ENCODE data around the gene PROCA1. TPM values are rescaled to one million over a fixed set of nuclear protein-coding genes. Genes with fewer than 3 reads are reported as not detected.

The PROCA1 gene
- total RNA-seq, 2 donors from 2014 or later: not detected

- H3K27me3 ChIP-seq: no peaks in the 10 kb centered on the region
- WGBS, 2 donors: 87 to 90% methylated on average over 9 to 10 of the region's 10 CpGs
- H3K4me1 ChIP-seq: peaks cover 9% of the 10 kb centered on the region
- no peaks in the 10 kb centered on the region for H3K9me3 ChIP-seq
- DNase-seq (no peak), ATAC-seq (no peak)
- TF ChIP-seq, protein P1, sequence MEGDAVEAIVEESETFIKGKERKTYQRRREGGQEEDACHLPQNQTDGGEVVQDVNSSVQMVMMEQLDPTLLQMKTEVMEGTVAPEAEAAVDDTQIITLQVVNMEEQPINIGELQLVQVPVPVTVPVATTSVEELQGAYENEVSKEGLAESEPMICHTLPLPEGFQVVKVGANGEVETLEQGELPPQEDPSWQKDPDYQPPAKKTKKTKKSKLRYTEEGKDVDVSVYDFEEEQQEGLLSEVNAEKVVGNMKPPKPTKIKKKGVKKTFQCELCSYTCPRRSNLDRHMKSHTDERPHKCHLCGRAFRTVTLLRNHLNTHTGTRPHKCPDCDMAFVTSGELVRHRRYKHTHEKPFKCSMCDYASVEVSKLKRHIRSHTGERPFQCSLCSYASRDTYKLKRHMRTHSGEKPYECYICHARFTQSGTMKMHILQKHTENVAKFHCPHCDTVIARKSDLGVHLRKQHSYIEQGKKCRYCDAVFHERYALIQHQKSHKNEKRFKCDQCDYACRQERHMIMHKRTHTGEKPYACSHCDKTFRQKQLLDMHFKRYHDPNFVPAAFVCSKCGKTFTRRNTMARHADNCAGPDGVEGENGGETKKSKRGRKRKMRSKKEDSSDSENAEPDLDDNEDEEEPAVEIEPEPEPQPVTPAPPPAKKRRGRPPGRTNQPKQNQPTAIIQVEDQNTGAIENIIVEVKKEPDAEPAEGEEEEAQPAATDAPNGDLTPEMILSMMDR (IDR thresholded peaks at IDR 0.05): no peak
- TF ChIP-seq POLR2A (IDR thresholded peaks at IDR 0.05): no peak
- H3K36me3 ChIP-seq (replicated peaks in 1 of 2; ENCODE audit: insufficient read depth in 1 of 2, low read depth in 2 of 2): peaks cover 0 to 57% of the 10 kb centered on the region in 2 donors
- no peak overlapping the region for H3K4me3 ChIP-seq
- intact Hi-C loops (cut with DNase I): no loop called here
- H3K27ac ChIP-seq: no peak overlapping the region
Observed at GRCh38 chr17:28700830-28701492, 10.7 kb downstream of the PROCA1 start.

DNA sequence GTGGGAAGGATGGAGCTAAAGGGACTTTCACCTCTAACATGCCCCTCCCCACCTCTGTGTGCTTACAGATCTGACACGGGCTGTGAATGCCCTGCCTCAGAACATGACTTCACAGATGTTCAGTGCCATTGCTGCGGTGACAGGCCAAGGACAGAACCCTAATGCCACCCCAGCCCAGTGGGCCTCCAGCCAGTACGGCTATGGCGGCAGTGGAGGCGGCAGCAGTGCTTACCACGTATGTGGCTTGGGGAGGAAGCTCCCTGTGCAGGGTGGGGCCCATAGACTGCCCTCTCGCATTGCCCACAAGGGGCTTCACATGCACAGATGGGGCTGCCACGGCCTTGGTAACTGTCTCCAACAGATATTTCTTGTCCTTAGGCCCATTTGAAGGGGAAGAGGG is 11.4 kb downstream of the PROCA1 start:
- 81 to 84% methylated on average over 5 to 8 of the region's 8 CpGs for WGBS, 2 donors
- peaks cover 0 to 61% of the 10 kb centered on the region in 2 donors for H3K36me3 ChIP-seq (replicated peaks in 1 of 2; ENCODE audit: insufficient read depth in 1 of 2, low read depth in 2 of 2)
- no peak for TF ChIP-seq POLR2A (IDR thresholded peaks at IDR 0.05)
- TF ChIP-seq, protein P1 (IDR thresholded peaks at IDR 0.05): no peak

GRCh38 chr17:28698253-28698941 is 13.3 kb downstream of the PROCA1 start:
- ATAC-seq (peak; percentile 49), DNase-seq (peak in 2 of 4 donors; percentile 21 to 36)
- intact Hi-C loops (cut with DNase I): no loop called here
- H3K4me3 ChIP-seq: no peak overlapping the region
- peaks cover 9% of the 10 kb centered on the region for H3K4me1 ChIP-seq
- TF ChIP-seq, protein P1 (IDR thresholded peaks at IDR 0.05): peak in 1 of 7 experiments; percentile 7
- TF ChIP-seq POLR2A (IDR thresholded peaks at IDR 0.05): peak in 1 of 3 donors; percentile 11
- no peaks in the 10 kb centered on the region for H3K27me3 ChIP-seq
- H3K36me3 ChIP-seq (replicated peaks in 1 of 2; ENCODE audit: insufficient read depth in 1 of 2, low read depth in 2 of 2): peaks cover 0 to 67% of the 10 kb centered on the region in 2 donors
- H3K27ac ChIP-seq: peak overlapping the region in 1 of 4 donors; percentile 15
- 49 to 69% methylated on average over 6 of the region's 6 CpGs for WGBS, 2 donors
- H3K9me3 ChIP-seq: no peaks in the 10 kb centered on the region

More for the DNA sequence above, 11.4 kb downstream of the PROCA1 start:
- DNase-seq (no peak), ATAC-seq (no peak)
- H3K4me3 ChIP-seq: no peak overlapping the region
- H3K27ac ChIP-seq: no peak overlapping the region
- intact Hi-C loops (cut with DNase I): no loop called here
- H3K27me3 ChIP-seq: no peaks in the 10 kb centered on the region
- H3K9me3 ChIP-seq: no peaks in the 10 kb centered on the region
- H3K4me1 ChIP-seq: peaks cover 9% of the 10 kb centered on the region

DNA sequence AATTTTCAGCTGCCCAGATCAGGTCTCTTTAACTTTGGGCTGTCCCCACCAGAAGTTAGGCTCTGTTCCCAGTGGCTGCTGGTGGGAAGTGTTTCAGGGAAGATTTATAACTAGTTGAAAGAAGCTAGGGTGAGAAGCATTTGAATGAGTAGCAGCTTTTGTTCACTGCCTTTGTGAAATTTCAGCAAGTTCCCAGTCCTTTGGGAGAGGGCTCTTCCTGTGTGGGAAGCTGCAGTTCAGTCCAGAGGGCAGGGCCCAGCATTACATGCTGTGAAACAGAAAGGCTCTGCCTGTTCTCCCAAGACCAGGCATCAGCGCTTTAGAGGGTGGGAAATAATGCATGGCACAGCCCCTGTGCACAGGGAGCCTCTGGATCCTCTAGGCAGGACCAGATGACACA is 17.8 kb downstream of the PROCA1 start:
- TF ChIP-seq, protein P1 (IDR thresholded peaks at IDR 0.05): no peak
- no peak for TF ChIP-seq POLR2A (IDR thresholded peaks at IDR 0.05)
- no peak for ATAC-seq
- H3K9me3 ChIP-seq: no peaks in the 10 kb centered on the region
- H3K27ac ChIP-seq: no peak overlapping the region
- H3K36me3 ChIP-seq (replicated peaks in 1 of 2; ENCODE audit: insufficient read depth in 1 of 2, low read depth in 2 of 2): peaks cover 27 to 52% of the 10 kb centered on the region in 2 donors
- intact Hi-C loops (cut with DNase I): no loop called here
- 87 to 100% methylated on average over 1 of the region's 1 CpG for WGBS, 2 donors
- DNase-seq: no peak
- H3K4me3 ChIP-seq: no peak overlapping the region
- no peaks in the 10 kb centered on the region for H3K27me3 ChIP-seq
- peaks cover 9% of the 10 kb centered on the region for H3K4me1 ChIP-seq
